Measurements from ENCODE around the gene CD53.

DNA sequence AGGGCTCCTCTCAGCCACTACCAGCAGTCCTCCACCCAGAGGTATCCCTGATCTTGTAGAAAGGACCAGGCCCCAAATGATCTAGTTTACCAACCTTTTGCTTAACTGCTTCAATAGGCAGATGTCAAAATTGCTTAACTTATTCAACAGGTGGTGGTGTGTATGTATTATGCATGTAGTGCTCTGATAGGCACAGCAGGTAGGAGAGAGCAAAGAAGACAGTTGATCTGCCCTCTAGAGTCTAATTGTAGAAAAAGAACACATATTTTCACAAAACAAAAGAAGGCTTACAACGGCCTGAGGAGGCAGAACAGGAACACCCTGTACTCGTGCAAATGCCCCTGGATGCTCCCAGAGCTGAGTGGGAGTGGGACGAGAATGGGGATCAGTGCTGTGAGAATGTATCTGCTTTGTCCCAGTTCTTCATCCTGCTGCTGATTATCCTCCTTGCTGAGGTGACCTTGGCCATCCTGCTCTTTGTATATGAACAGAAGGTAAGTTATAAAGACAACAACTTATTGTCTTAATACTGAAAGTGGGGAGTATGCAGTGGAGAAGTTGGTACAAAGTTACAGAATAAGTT is 21.1 kb downstream of the CD53 start:
- no peak for TF ChIP-seq POLR2AphosphoS5 (IDR thresholded peaks at IDR 0.05; ENCODE audit: low read depth, low read length)
- no peak for TF ChIP-seq PAX5 (IDR thresholded peaks at IDR 0.05; ENCODE audit: insufficient read depth, low read length, severe bottlenecking)
- no peak for TF ChIP-seq POLR2A (IDR thresholded peaks at IDR 0.05; ENCODE audit: low read depth, low read length)

Measured in GM12891 (cell line).